ENCODE results near the gene GLRX3. TPM values are rescaled to one million over a fixed set of nuclear protein-coding genes. Genes with fewer than 3 reads are reported as not detected.

GLRX3 gene
- polyA plus RNA-seq, 1 of the 3 experiments (the other 2 are of a cell fraction): 93.8 TPM

GRCh38 chr10:130171196-130171595, 35.0 kb downstream of the GLRX3 start:
- ChIA-PET POLR2A (no interaction called here), CTCF (no interaction called here)
- no peaks in the 10 kb centered on the region for H4K20me1 ChIP-seq (ENCODE audit: insufficient read depth)

More at GRCh38 chr10:130171196-130171595, 35.0 kb downstream of the GLRX3 start:
- 90% methylated on average over 3 of the region's 3 CpGs for WGBS (ENCODE audit: low lambda C conversion rate)
- no peaks in the 10 kb centered on the region for H3K9me2 ChIP-seq
- no peaks in the 10 kb centered on the region for H3K27me3 ChIP-seq (ENCODE audit: insufficient read depth)
- H3K27ac ChIP-seq (ENCODE audit: low read depth in 2 of 2, low read length in 1 of 2): no peak overlapping the region
- H3F3A ChIP-seq (replicated peaks; ENCODE audit: insufficient read depth): no peaks in the 10 kb centered on the region
- peaks cover 19% of the 10 kb centered on the region for H3K79me2 ChIP-seq (ENCODE audit: insufficient read depth)
- H3K36me3 ChIP-seq (replicated peaks in 1 of 2; ENCODE audit: control insufficient read depth in 1 of 2, insufficient read depth in 2 of 2, low read length in 1 of 2): peaks cover 53 to 69% of the 10 kb centered on the region in 2 experiments
- no peaks in the 10 kb centered on the region for H3K9me3 ChIP-seq
- TF ChIP-seq, protein P1, sequence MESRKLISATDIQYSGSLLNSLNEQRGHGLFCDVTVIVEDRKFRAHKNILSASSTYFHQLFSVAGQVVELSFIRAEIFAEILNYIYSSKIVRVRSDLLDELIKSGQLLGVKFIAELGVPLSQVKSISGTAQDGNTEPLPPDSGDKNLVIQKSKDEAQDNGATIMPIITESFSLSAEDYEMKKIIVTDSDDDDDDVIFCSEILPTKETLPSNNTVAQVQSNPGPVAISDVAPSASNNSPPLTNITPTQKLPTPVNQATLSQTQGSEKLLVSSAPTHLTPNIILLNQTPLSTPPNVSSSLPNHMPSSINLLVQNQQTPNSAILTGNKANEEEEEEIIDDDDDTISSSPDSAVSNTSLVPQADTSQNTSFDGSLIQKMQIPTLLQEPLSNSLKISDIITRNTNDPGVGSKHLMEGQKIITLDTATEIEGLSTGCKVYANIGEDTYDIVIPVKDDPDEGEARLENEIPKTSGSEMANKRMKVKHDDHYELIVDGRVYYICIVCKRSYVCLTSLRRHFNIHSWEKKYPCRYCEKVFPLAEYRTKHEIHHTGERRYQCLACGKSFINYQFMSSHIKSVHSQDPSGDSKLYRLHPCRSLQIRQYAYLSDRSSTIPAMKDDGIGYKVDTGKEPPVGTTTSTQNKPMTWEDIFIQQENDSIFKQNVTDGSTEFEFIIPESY (IDR thresholded peaks at IDR 0.05; ENCODE audit: borderline replicate concordance, low read depth): no peak
- TF ChIP-seq MXI1 (IDR thresholded peaks at IDR 0.05; ENCODE audit: low read depth, low read length) (no peak), NRF1 (IDR thresholded peaks at IDR 0.05; ENCODE audit: low read depth, low read length) (no peak), RXRA (IDR thresholded peaks at IDR 0.05; ENCODE audit: borderline replicate concordance, low read depth) (no peak), ELF1 (IDR thresholded peaks at IDR 0.05) (no peak), FOXJ3 (CRISPR knock-in tag; IDR thresholded peaks at IDR 0.05) (no peak), TEAD4 (IDR thresholded peaks at IDR 0.05; ENCODE audit: borderline replicate concordance, insufficient read depth) (no peak), EZH2phosphoT487 (IDR thresholded peaks at IDR 0.05; ENCODE audit: borderline replicate concordance, low read depth) (no peak), FOSL2 (IDR thresholded peaks at IDR 0.05; ENCODE audit: borderline replicate concordance, low read depth) (no peak)
- TF ChIP-seq, protein P2, sequence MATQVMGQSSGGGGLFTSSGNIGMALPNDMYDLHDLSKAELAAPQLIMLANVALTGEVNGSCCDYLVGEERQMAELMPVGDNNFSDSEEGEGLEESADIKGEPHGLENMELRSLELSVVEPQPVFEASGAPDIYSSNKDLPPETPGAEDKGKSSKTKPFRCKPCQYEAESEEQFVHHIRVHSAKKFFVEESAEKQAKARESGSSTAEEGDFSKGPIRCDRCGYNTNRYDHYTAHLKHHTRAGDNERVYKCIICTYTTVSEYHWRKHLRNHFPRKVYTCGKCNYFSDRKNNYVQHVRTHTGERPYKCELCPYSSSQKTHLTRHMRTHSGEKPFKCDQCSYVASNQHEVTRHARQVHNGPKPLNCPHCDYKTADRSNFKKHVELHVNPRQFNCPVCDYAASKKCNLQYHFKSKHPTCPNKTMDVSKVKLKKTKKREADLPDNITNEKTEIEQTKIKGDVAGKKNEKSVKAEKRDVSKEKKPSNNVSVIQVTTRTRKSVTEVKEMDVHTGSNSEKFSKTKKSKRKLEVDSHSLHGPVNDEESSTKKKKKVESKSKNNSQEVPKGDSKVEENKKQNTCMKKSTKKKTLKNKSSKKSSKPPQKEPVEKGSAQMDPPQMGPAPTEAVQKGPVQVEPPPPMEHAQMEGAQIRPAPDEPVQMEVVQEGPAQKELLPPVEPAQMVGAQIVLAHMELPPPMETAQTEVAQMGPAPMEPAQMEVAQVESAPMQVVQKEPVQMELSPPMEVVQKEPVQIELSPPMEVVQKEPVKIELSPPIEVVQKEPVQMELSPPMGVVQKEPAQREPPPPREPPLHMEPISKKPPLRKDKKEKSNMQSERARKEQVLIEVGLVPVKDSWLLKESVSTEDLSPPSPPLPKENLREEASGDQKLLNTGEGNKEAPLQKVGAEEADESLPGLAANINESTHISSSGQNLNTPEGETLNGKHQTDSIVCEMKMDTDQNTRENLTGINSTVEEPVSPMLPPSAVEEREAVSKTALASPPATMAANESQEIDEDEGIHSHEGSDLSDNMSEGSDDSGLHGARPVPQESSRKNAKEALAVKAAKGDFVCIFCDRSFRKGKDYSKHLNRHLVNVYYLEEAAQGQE (IDR thresholded peaks at IDR 0.05; ENCODE audit: low read depth, low read length): no peak
- TF ChIP-seq, protein P3, sequence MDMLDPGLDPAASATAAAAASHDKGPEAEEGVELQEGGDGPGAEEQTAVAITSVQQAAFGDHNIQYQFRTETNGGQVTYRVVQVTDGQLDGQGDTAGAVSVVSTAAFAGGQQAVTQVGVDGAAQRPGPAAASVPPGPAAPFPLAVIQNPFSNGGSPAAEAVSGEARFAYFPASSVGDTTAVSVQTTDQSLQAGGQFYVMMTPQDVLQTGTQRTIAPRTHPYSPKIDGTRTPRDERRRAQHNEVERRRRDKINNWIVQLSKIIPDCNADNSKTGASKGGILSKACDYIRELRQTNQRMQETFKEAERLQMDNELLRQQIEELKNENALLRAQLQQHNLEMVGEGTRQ (IDR thresholded peaks at IDR 0.05; ENCODE audit: borderline replicate concordance, low read depth, low read length): no peak
- H2AFZ ChIP-seq (ENCODE audit: low read depth): no peak overlapping the region
- no peak overlapping the region for H3K4me2 ChIP-seq
- no peak overlapping the region for H3K9ac ChIP-seq
- no peak overlapping the region for H3K4me3 ChIP-seq (ENCODE audit: low read depth in 2 of 2, low read length in 1 of 2)
- no peaks in the 10 kb centered on the region for H3K4me1 ChIP-seq (ENCODE audit: control insufficient read depth in 1 of 2, insufficient read depth in 2 of 2, low read depth in 1 of 2, low read length in 1 of 2)
- no peak for DNase-seq
